Ishikawa (cell line): Measurements from ENCODE around the gene TBC1D19.

Source experiments
- CEBPB ChIP-seq: IDR thresholded peaks from 2 replicates; pipeline ENCODE4 v1.6.1; 2012
- CREB1 ChIP-seq: IDR thresholded peaks from 2 replicates; pipeline ENCODE4 v1.6.1; 2012; ENCODE audit warnings: low read depth
- EP300 ChIP-seq: IDR thresholded peaks from 2 replicates; pipeline ENCODE4 v1.6.1; 2012; ENCODE audit warnings: borderline replicate concordance
- FOXM1 ChIP-seq: IDR thresholded peaks from 2 replicates; pipeline ENCODE4 v1.6.1; 2012; ENCODE audit warnings: low read depth, borderline replicate concordance
- RAD21 ChIP-seq: IDR thresholded peaks from 2 replicates; pipeline ENCODE4 v1.6.1; 2012; ENCODE audit warnings: low read depth
- REST ChIP-seq: IDR thresholded peaks from 2 replicates; pipeline ENCODE4 v1.6.1; 2012; ENCODE audit warnings: low read depth, mild to moderate bottlenecking
- TCF12 ChIP-seq: IDR thresholded peaks from 2 replicates; pipeline ENCODE4 v1.6.1; 2012; ENCODE audit warnings: low read depth
- TEAD4 ChIP-seq: IDR thresholded peaks from 2 replicates; pipeline ENCODE4 v1.6.1; 2012
- ZBTB7A ChIP-seq: IDR thresholded peaks from 2 replicates; pipeline ENCODE4 v1.6.1; 2012; ENCODE audit warnings: low read depth

- TF ChIP-seq REST (no peak), RAD21 (no peak), TEAD4 (no peak), CEBPB (no peak), ZBTB7A (no peak), CREB1 (no peak), TCF12 (no peak), FOXM1 (no peak), EP300 (no peak)
Measured at GRCh38 chr4:26607776-26608175, 23.9 kb downstream of the TBC1D19 start.
